COLO829 (cell line): ENCODE results near the gene DLST.
A peak's percentile ranks its signal among the peaks of the same experiment; 100 is the strongest.

Source experiments
- DNase-seq: peaks from one replicate; pipeline ENCODE4 v3.0.0; 2012; ENCODE audit warnings: low spot score

DLST gene

GRCh38 chr14:74881431-74882102, at the start of gene DLST:
Gene DLST, plus strand, starts transcription at chr14:74881916. Its CDS starts 38 bp downstream, at chr14:74881954.
- peak; percentile 92 for DNase-seq

- DNase-seq, result no peak
Measured at GRCh38 chr14:74832849-74833248, 48.9 kb upstream of the DLST start.

GRCh38 chr14:74834692-74835392, 46.9 kb upstream of the DLST start:
- DNase-seq, result no peak

- DNase-seq, result no peak
Measured at GRCh38 chr14:74835645-74836250, 46.0 kb upstream of the DLST start.

GRCh38 chr14:74836251-74836960, 45.3 kb upstream of the DLST start:
- DNase-seq, result no peak

- no peak for DNase-seq
Measured at GRCh38 chr14:74838166-74838565, 43.5 kb upstream of the DLST start.

- no peak for DNase-seq
Measured at GRCh38 chr14:74840603-74841030, 41.1 kb upstream of the DLST start.

GRCh38 chr14:74841230-74842207, 40.2 kb upstream of the DLST start:
- no peak for DNase-seq

GRCh38 chr14:74843653-74844052, 38.1 kb upstream of the DLST start:
- no peak for DNase-seq

GRCh38 chr14:74846168-74846567, 35.5 kb upstream of the DLST start:
- DNase-seq, result no peak

GRCh38 chr14:74846968-74847665, 34.6 kb upstream of the DLST start:
- no peak for DNase-seq

- DNase-seq, result no peak
Measured at GRCh38 chr14:74848768-74849167, 32.9 kb upstream of the DLST start.

- DNase-seq, result no peak
Measured at GRCh38 chr14:74852922-74853530, 28.7 kb upstream of the DLST start.

- DNase-seq, result no peak
Measured at GRCh38 chr14:74853581-74853980, 28.1 kb upstream of the DLST start.

- DNase-seq, result no peak
Measured at GRCh38 chr14:74855021-74855420, 26.7 kb upstream of the DLST start.

- DNase-seq, result no peak
Measured at GRCh38 chr14:74855945-74856344, 25.8 kb upstream of the DLST start.

- no peak for DNase-seq
Measured at GRCh38 chr14:74856366-74856765, 25.4 kb upstream of the DLST start.

GRCh38 chr14:74858022-74858421, 23.7 kb upstream of the DLST start:
- no peak for DNase-seq

- DNase-seq, result no peak
Measured at GRCh38 chr14:74859757-74860552, 21.8 kb upstream of the DLST start.
